GM21360 (cell line): ENCODE data around the gene NLRP11.

ENCODE experiments used
- ATAC-seq: cut with Tn5 transposase; IDR thresholded peaks from one replicate; pipeline ENCODE4 v1.9.1; 2021; ENCODE audit warnings: mild to moderate bottlenecking, moderate library complexity; ENCODE audit not compliant: unreplicated experiment

The NLRP11 gene

DNA sequence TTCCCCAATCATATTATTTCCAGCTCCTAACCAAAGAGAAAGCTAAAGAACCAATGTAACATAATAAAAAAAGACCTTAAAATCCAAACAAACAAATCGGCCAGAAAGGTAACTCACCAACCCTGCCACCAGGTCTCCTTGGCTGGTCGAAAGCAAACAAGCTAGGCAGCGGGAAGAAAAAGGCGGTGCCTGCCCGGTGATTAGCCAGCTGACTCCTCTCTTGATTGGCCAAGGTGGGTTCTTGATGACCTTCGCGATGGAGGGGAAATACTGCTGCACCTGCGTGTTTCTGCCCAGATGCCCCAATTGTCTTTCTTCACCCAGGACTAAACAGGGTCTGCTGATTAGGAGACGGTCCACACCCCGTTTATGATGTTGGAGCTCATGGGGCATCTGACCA lies at the start of gene NLRP11:
Gene NLRP11, minus strand, starts transcription at position 154 of the 400 bp plus-strand sequence. CDS start 13,825 bp downstream, outside the sequence.
- ATAC-seq: no peak

DNA sequence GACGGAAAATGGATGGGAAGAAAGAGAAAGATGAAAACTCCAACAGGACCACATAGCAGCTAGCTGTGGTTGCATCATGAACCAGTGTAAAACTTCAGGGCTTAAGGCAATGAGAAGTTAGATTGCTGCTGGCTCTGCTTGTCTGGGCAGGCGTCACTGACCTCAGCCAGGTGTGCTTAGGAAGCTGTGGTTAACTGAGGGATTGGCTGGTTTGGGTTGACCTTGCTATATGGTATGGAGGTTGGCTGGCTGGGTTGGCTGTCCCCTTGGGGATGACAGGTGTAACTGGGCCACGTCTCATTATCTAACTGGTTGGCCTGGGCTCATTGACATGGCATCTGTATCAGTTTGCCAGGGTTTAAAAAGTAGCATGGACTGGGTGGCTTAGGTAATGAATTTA lies 45.4 kb upstream of the NLRP11 start:
- no peak for ATAC-seq

DNA sequence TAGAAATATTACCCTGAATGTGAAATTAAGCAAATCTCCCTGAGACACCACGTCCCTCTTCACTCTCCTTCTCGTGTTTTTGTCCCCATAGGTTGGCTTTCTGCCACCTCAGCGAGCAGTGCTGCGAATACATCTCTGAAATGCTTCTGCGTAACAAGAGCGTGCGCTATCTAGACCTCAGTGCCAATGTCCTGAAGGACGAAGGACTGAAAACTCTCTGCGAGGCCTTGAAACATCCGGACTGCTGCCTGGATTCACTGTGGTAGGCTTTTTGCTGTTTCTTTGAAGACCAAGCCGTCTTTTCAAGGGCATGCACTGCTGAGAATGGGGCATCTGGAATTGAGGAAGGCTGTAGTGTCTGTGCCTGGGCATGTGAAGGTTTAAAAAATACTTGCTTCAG lies 38.9 kb upstream of the NLRP11 start:
- ATAC-seq: no peak

DNA sequence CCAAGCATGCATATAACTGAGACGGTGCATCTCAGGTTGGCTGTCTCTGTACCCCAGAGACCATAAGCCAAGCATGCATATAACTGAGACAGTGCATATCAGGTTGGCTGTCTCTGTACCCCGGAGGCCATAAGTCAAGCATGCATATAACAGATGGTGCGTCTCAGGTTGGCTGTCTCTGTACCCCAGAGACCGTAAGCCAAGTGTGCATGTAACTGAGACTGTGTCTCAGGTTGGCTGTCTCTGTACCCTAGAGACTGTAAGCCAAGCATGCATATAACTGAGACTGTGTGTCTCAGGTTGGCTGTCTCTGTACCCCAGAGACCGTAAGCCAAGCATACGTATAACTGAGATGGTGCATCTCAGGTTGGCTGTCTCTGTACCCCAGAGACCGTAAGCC lies 35.3 kb upstream of the NLRP11 start:
- no peak for ATAC-seq

GRCh38 chr19:55866521-55866920 lies 34.7 kb upstream of the NLRP11 start:
- no peak for ATAC-seq

- ATAC-seq: no peak
These were observed 27.2 kb upstream of the NLRP11 start for GRCh38 chr19:55858969-55859368.

GRCh38 chr19:55858401-55858800 lies 26.6 kb upstream of the NLRP11 start:
- ATAC-seq: no peak

DNA sequence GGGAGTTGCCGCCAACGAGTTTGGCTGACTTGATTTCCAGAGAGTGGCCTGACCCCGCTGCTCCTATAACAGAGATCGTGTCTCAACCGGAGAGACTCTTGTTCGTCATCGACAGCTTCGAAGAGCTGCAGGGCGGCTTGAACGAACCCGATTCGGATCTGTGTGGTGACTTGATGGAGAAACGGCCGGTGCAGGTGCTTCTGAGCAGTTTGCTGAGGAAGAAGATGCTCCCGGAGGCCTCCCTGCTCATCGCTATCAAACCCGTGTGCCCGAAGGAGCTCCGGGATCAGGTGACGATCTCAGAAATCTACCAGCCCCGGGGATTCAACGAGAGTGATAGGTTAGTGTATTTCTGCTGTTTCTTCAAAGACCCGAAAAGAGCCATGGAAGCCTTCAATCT lies 26.2 kb upstream of the NLRP11 start:
- ATAC-seq: no peak

GRCh38 chr19:55857149-55857548 lies 25.4 kb upstream of the NLRP11 start:
- ATAC-seq: peak; percentile 46

DNA sequence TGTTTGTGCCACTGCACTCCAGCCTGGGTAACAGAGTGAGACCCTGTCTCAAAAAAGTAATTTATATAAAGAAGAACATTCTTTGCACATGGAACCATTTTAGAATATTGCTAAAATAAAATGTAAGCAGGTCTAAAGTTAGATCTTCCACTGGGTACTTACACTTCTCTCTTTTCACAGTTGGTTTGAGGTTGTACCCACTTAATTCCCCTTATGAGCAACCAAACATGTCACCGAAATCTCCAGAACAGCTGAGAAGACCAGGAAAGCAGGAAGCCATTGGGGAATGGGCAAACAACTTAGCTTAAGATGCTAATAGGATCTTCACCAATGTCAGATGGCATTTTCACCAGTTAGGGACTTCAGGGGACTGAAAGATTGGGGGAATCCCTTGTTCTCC lies 23.4 kb upstream of the NLRP11 start:
- no peak for ATAC-seq

- no peak for ATAC-seq
These were observed 7.1 kb upstream of the NLRP11 start for GRCh38 chr19:55838906-55839305.

DNA sequence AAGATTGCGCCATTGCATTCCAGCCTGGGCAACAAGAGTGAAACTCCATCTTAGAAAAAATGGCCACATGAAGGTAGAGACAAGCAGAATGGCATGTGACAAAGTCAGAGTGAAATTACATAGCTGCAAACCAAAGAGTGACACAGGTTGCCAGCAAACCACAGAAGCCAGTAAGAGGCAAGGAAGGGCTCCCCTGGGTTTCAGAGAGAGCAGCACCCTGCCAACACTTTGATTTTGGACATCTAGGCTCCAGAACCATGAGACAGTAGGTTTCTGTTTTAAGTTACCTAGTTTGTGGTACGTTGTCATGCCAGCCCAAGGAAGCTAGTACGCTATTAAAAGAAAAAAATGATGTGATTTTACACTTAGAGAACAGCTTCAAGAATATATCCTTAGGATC lies 6.5 kb upstream of the NLRP11 start:
- ATAC-seq: no peak

DNA sequence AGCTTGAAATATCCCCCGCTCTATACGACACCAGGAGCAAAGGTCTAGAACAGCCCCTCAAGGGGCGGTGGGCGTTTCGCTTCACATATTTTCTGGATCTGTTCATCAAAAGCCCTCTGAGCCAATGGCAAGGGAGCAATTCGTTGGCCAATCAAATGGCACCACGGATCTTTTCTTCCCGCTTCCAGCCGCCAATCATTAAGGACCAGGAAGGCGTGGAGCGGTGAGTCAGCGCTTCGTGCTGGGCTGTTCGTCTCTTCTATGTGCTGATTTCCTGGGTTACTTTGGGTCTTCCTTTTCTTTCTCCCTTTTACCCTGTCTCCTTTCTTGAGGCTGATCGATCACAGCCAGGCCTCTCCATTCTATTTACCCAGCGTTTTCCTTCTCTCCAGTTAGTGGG lies 4.5 kb upstream of the NLRP11 start, which contains the start of gene NLRP4:
Gene NLRP4, plus strand, starts transcription at position 201 of the 400 bp plus-strand sequence. CDS start 15,541 bp downstream, outside the sequence.
- ATAC-seq: no peak

DNA sequence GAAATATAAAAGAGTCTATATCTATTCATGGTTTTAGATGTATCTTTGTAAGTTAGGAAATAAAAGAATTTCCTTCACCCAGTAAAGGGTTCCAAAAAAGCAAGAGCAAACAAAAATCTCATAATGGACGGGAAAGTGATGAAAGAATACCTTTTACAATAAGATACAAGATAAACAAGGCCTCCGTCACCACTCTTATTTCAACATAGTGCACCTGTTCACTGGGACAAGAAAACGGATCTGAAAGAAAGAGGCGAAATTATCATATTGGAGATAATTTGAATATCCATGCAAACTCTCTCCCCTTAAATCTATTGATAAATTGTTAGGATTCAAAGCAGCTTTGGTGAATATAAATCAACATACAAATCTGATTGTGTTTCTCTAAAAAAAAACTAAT lies 877 bp upstream of the NLRP11 start:
- ATAC-seq: no peak

DNA sequence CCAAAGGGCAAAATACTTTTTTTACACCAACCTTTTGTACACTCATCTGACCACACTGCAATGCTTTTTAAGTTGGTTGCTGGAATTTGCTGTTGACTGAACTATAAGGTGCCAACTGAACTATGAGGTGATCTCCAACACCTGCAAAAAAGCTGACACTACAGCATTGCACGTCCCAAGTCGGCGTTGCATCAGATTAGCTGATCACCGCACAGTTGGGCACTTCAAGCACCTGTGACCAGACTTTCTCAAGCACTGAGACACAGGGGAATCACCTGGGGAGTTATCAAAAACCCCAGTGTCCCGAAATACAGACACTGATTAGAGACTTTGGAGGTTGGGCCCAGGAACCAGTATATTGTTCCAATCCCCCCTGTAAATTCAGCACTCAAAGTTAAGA lies 1.1 kb downstream of the NLRP11 start:
- ATAC-seq: no peak

DNA sequence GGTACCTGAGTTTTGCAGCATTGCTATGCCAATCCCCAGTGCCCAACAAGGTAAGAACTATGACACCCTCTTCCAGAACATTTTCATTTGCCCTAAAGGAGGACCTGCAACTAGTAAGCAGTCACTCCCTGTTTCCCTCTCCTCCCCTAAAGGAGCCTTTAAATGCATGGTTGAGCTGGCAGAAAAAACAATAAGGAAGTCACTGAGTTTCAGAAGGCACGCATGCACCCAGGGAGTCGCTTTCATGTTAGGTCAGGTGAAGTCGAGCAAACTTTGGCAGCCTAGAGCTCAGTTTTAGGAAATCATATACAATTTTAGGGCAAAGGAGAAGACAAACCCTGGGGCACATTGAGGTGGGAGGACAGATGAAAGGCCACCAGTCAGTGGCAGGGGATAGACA lies 11.8 kb downstream of the NLRP11 start:
- ATAC-seq: peak; percentile 35

DNA sequence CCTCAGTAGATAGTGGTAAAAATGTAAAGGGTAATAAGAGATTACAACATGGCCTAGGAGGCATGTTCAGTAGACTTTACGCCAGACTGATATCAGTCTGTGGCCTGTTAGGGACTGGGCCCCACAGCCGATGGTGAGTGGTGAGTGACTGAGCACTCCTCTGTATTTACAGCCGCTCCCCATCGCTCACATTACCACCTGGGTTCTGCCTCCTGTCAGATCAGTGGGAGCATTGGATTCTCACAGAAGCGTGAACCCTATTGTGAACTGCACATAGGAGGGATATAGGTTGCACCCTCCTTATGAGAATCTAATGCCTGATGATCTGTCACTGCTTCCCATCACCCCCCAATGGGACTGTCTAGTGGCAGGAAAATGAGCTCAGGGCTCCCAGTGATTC lies 17.9 kb downstream of the NLRP11 start:
- no peak for ATAC-seq

DNA sequence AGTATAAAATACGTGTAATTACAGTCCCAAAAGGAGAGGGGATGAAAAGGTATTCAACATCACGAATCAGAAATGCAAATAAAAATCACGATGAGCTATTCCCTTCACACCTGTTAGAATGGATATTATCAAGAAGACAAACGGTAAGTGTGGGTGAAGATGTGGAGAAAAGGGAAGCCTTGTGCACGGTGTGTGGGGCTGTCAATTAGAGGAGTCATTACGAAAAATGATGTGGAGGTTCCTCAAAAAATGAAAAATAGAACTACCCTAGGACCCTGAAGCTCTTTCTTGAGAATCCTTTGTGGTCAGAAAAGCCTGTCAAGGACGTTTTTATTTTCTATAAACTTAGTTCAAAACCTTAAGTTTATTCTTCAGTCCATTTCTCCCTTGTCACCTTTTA lies 19.4 kb downstream of the NLRP11 start:
- no peak for ATAC-seq

DNA sequence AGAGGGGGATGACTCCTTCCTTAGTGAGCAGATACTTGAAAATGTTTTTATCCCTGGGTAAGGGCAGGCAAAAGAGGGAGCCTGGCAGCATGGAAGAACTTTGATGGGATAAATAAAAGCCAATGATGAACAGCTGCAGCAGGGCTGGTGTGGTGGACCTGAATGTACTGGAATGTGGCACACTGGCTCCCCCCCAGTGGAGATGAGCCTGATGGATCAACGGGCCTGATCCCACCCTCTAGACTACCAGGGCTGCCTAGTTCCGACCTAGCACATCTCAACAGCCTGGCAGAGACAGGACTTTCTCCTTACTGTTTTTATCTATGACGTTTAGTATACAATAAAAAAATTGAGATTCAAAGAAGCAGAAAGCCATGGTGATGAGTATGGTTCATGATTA lies 20.5 kb downstream of the NLRP11 start:
- ATAC-seq: no peak

- ATAC-seq: no peak
These were observed 22.3 kb downstream of the NLRP11 start for GRCh38 chr19:55809381-55810058.

- no peak for ATAC-seq
These were observed 29.5 kb downstream of the NLRP11 start for GRCh38 chr19:55802281-55802680.

GRCh38 chr19:55801416-55801815 lies 30.4 kb downstream of the NLRP11 start:
- no peak for ATAC-seq

- no peak for ATAC-seq
These were observed 36.8 kb downstream of the NLRP11 start for GRCh38 chr19:55795021-55795420.
